Measurements from ENCODE around the gene PWWP2B.

DNA sequence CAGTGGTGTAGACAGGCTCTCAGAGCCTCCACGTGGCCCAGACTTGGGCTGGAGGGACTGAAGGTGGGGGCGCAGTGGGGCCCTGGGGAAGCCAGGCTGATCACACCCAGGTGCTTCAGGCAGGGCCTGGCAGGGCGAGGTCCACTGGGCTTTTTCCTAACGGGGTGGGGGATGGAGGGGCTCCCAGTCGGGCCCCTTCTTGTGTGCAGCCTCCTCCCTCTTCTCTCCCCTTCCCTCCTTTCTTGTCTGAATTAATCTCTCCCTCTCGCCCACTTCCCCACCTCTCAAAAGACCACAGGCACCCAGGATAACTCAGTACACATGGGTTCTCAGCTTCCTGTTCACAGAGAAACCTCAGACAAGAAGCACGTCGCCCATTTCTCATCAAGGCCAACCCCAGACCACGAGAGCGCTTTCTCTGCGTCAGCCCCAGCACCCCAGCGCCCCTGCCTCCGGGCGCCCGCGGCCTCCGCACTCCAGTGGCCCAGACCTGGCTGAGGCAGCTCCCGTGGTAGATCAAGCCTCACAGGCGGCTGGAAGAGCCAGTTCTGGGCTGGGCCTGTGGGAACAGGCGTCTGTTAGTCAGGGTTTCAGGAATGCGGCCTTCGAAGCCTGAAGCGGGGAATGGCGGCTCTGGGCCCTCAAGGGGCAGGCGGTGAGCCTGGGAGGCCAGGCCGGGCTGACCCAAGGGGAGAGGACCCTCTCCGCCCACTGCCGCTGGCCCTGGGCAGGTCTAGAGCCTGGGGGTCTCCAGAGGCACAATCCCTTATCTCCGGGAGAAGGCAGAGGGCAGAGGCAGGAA, 50.6 kb downstream of the PWWP2B start:
- TF ChIP-seq BHLHE40 (IDR thresholded peaks at IDR 0.05; ENCODE audit: borderline replicate concordance) = no peak
- TF ChIP-seq ARNT (IDR thresholded peaks at IDR 0.05) = no peak
- TF ChIP-seq FOXM1 (IDR thresholded peaks at IDR 0.05; ENCODE audit: borderline replicate concordance) = no peak
- no peak for TF ChIP-seq FOXK2 (IDR thresholded peaks at IDR 0.05)
- no peak for TF ChIP-seq SUZ12 (IDR thresholded peaks at IDR 0.05)

Data from HEK293T (cell line).